K562 (cell line): Measurements from ENCODE around the gene IKZF4. TPM values are rescaled to one million over a fixed set of nuclear protein-coding genes. Genes with fewer than 3 reads are reported as not detected.

Source experiments
- ESRRA ChIP-seq: fragments of 450-650 bp; IDR thresholded peaks from 2 replicates; pipeline ENCODE4 v1.6.1; 2014; ENCODE audit warnings: low read depth, mild to moderate bottlenecking, moderate library complexity, borderline replicate concordance
- FOS ChIP-seq: IDR thresholded peaks from 3 replicates; pipeline ENCODE4 v1.6.1; 2011; ENCODE audit not compliant: insufficient read length; ENCODE audit errors: extremely low read depth
- FOXJ3 ChIP-seq: sonication (generic); formaldehyde crosslinking; IDR thresholded peaks from 2 replicates; pipeline ENCODE4 v1.4.0; 2020; ENCODE audit warnings: mild to moderate bottlenecking, missing genetic modification reagents
- HINFP ChIP-seq: fragments of 450-650 bp; conservative IDR thresholded peaks from 2 replicates; pipeline ENCODE4 v1.6.1; 2016; ENCODE audit warnings: missing genetic modification characterization, low read depth, mild to moderate bottlenecking, control low read depth, missing compliant biosample characterization
- HNRNPUL1 ChIP-seq: fragments of 200-400 bp; formaldehyde crosslinking; IDR thresholded peaks from 2 replicates; pipeline ENCODE4 v1.6.1; 2017; ENCODE audit warnings: low read length
- KLF16 ChIP-seq: IDR thresholded peaks from 2 replicates; pipeline ENCODE4 v1.6.1; 2016; ENCODE audit warnings: antibody characterized with exemption
- MEIS2 ChIP-seq: fragments of 450-650 bp; IDR thresholded peaks from 2 replicates; pipeline ENCODE4 v1.6.1; 2014; ENCODE audit warnings: mild to moderate bottlenecking; ENCODE audit not compliant: partially characterized antibody
- PCBP2 ChIP-seq: fragments of 200-400 bp; formaldehyde crosslinking; IDR thresholded peaks from 2 replicates; pipeline ENCODE4 v1.6.1; 2018; ENCODE audit warnings: low read length, low read depth, mild to moderate bottlenecking, moderate library complexity; ENCODE audit not compliant: poor library complexity, severe bottlenecking
- PHF20 ChIP-seq: fragments of 450-650 bp; IDR thresholded peaks from 2 replicates; pipeline ENCODE4 v1.6.1; 2018; ENCODE audit not compliant: partially characterized antibody
- STAG1 ChIP-seq: sonication (generic); formaldehyde crosslinking; IDR thresholded peaks from 2 replicates; pipeline ENCODE4 v1.5.0; 2020; ENCODE audit warnings: missing genetic modification reagents, borderline replicate concordance
- ZHX1 ChIP-seq: fragments of 150-350 bp; conservative IDR thresholded peaks from 2 replicates; pipeline ENCODE4 v1.6.1; 2014; ENCODE audit warnings: low read length
- ZNF318 ChIP-seq, 2 experiments: fragments of 450-650 bp; IDR thresholded peaks; 2 replicates each; pipeline ENCODE4 v1.6.1; 2016; ENCODE audit warnings: mild to moderate bottlenecking in 2 of 2, borderline replicate concordance in 1 of 2, low read depth in 1 of 2, moderate library complexity in 1 of 2
- polyA plus RNA-seq, 8 experiments: library from polyadenylated mRNA; depleted of rRNA in 4 of 8; stranded (reverse) in 5 of 8; unstranded in 3 of 8; fragments of >200 nt; fragmentation: Nextera tagmentation in 2 of 8; fragmentation: Illumina TruSeq in 1 of 8; extraction: Ambion mirVana in 2 of 8; extraction: Trizol in 1 of 8; gene quantifications; 2 replicates each; pipeline versions ENCODE4 v1.2.1 to v1.2.3, GENCODE V29; 2011 to 2014; ENCODE audit warnings: inconsistent platforms in 1 of 8, missing spikeins in 1 of 8
- total RNA-seq, 7 experiments: library from RNA; depleted of rRNA in 6 of 7; stranded (reverse); fragments of >200 nt in 6 of 7; fragmentation: Illumina TruSeq in 2 of 7; extraction: Trizol in 2 of 7; gene quantifications; 2 replicates each; pipeline versions ENCODE4 v1.2.1 to v1.2.3, GENCODE V29; 2011 to 2021; ENCODE audit warnings: low replicate concordance in 1 of 7

The IKZF4 gene
- total and polyA plus RNA-seq, 9 of the 15 experiments (the other 6 are each of a cell fraction or from before 2014, with no cell fraction given) = 1.9 to 16.3 (median 3.6) TPM

GRCh38 chr12:56041552-56042429, 20.9 kb downstream of the IKZF4 start, which contains the start of gene RPS26 (continued):
- TF ChIP-seq ZHX1 (no peak), STAG1 (CRISPR knock-in tag) (no peak; the same call in 1 of the 2 replicates), KLF16 (no peak), FOS (no peak), PHF20 (peak; percentile 94), HNRNPUL1 (no peak), ZNF318 (IDR thresholded peaks at IDR 0.05; ENCODE audit: borderline replicate concordance in 1 of 2, low read depth in 1 of 2) (peak in 1 of 2 experiments; percentile 89; a peak in 2 of 4 replicates), MEIS2 (peak; percentile 30), FOXJ3 (CRISPR knock-in tag) (no peak), HINFP (tag) (0 out of 2 replicates have a peak, but pooled peaks have one; percentile 50), PCBP2 (no peak), ESRRA (peak; percentile 82)
